HG02885 (cell line): ENCODE data around the gene OBSCN.
A peak's percentile ranks its signal among the peaks of the same experiment; 100 is the strongest.
"Not testable (repeated sequence)": the region's sequence is repeated elsewhere in the genome, so short reads cannot be mapped to it uniquely, and the experiment has no call there.

Source experiments
- ATAC-seq: cut with Tn5 transposase; IDR thresholded peaks from one replicate; pipeline ENCODE4 v1.9.1; 2021; ENCODE audit warnings: mild to moderate bottlenecking; ENCODE audit not compliant: unreplicated experiment, poor library complexity

Gene OBSCN

GRCh38 chr1:228212415-228212965 is 4.6 kb downstream of the OBSCN start:
- ATAC-seq: no peak

GRCh38 chr1:228212966-228213844 is 5.4 kb downstream of the OBSCN start:
- peak; percentile 97 for ATAC-seq

- ATAC-seq: no peak
These were observed 6.3 kb downstream of the OBSCN start for GRCh38 chr1:228213917-228214808.

GRCh38 chr1:228214921-228215662 is 7.2 kb downstream of the OBSCN start:
- no peak for ATAC-seq

GRCh38 chr1:228215663-228216116 is 7.8 kb downstream of the OBSCN start:
- no peak for ATAC-seq

GRCh38 chr1:228216371-228217320 is 8.8 kb downstream of the OBSCN start:
- no peak for ATAC-seq

GRCh38 chr1:228217551-228218344 is 9.9 kb downstream of the OBSCN start:
- ATAC-seq: no peak

- ATAC-seq: no peak
These were observed 10.8 kb downstream of the OBSCN start for GRCh38 chr1:228218513-228219244.

GRCh38 chr1:228219245-228219961 is 11.6 kb downstream of the OBSCN start:
- ATAC-seq: no peak

- ATAC-seq: no peak
These were observed 12.3 kb downstream of the OBSCN start for GRCh38 chr1:228219962-228220780.

- ATAC-seq: not testable (repeated sequence)
These were observed 13.3 kb downstream of the OBSCN start for GRCh38 chr1:228221097-228221496.

- ATAC-seq: no peak
These were observed 14.7 kb downstream of the OBSCN start for GRCh38 chr1:228222548-228222947.

GRCh38 chr1:228224198-228225164 is 16.6 kb downstream of the OBSCN start:
- ATAC-seq: no peak

GRCh38 chr1:228225165-228225710 is 17.4 kb downstream of the OBSCN start:
- no peak for ATAC-seq

- no peak for ATAC-seq
These were observed 17.9 kb downstream of the OBSCN start for GRCh38 chr1:228225740-228226139.
